ENCODE results near the gene TNPO3.

TNPO3 gene

GRCh38 chr7:128922496-128923410 lies 132.2 kb downstream of the TNPO3 start:
- Histone ChIP-seq H3K9me3 (ENCODE audit: severe bottlenecking) (no peaks in the 10 kb centered on the region), H3K27ac (ENCODE audit: poor library complexity, severe bottlenecking) (no peak overlapping the region), H3K36me3 (ENCODE audit: low read depth) (no peaks in the 10 kb centered on the region), H3K4me1 (ENCODE audit: insufficient read depth, poor library complexity, severe bottlenecking) (no peaks in the 10 kb centered on the region), H3K4me3 (ENCODE audit: severe bottlenecking) (no peak overlapping the region), H3K27me3 (ENCODE audit: insufficient read depth, poor library complexity, severe bottlenecking) (peaks cover 11% of the 10 kb centered on the region)
- ATAC-seq (ENCODE audit: low read depth) = no peak; the same call in 2 of the 3 replicates
- TF ChIP-seq CTCF (IDR thresholded peaks at IDR 0.05; ENCODE audit: poor library complexity, severe bottlenecking) = no peak
- peak; percentile 23 for DNase-seq (ENCODE audit: low spot score)

DNA sequence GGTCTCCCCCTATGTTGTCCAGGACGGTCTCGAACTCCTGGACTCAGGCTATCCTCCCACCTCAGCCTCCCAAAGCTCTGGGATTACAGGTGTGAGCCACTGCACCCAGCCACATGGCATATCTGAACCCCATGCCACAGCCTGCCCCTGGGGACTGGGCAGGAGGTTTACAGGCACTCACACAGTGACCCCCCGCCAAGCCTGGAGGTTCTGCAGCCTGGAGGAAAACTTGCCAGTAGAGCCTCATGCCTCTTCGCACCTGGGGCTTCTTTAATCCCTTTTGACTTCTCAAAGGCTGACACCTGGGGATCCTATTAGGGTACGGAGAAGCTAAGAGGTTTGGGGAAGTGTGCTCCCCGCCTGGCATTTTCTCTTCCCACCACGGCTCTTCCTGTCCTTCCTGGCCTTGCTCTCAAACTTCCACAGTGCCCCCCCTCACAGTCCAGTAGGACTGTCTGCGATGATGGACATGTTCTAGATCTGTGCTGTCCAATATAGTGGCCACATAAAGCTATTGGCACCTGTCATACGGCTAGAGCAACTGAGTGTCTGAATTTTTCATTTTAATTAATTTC lies 133.0 kb downstream of the TNPO3 start:
- Histone ChIP-seq H3K4me1 (ENCODE audit: insufficient read depth, poor library complexity, severe bottlenecking) (no peaks in the 10 kb centered on the region), H3K4me3 (ENCODE audit: severe bottlenecking) (no peak overlapping the region), H3K27me3 (ENCODE audit: insufficient read depth, poor library complexity, severe bottlenecking) (peaks cover 11% of the 10 kb centered on the region), H3K36me3 (ENCODE audit: low read depth) (no peaks in the 10 kb centered on the region), H3K27ac (ENCODE audit: poor library complexity, severe bottlenecking) (no peak overlapping the region), H3K9me3 (ENCODE audit: severe bottlenecking) (no peaks in the 10 kb centered on the region)
- DNase-seq (ENCODE audit: low spot score) (peak; percentile 28), ATAC-seq (ENCODE audit: low read depth) (no peak)
- no peak for TF ChIP-seq CTCF (IDR thresholded peaks at IDR 0.05; ENCODE audit: poor library complexity, severe bottlenecking)

GRCh38 chr7:128920913-128921582 lies 133.9 kb downstream of the TNPO3 start:
- DNase-seq (ENCODE audit: low spot score) = peak; percentile 59
- no peaks in the 10 kb centered on the region for H3K36me3 ChIP-seq (ENCODE audit: low read depth)
- no peaks in the 10 kb centered on the region for H3K9me3 ChIP-seq (ENCODE audit: severe bottlenecking)
- no peak for ATAC-seq (ENCODE audit: low read depth)
- no peak overlapping the region for H3K27ac ChIP-seq (ENCODE audit: poor library complexity, severe bottlenecking)
- no peak overlapping the region for H3K4me3 ChIP-seq (ENCODE audit: severe bottlenecking)
- H3K27me3 ChIP-seq (ENCODE audit: insufficient read depth, poor library complexity, severe bottlenecking) = peaks cover 12% of the 10 kb centered on the region
- TF ChIP-seq CTCF (IDR thresholded peaks at IDR 0.05; ENCODE audit: poor library complexity, severe bottlenecking) = no peak
- H3K4me1 ChIP-seq (ENCODE audit: insufficient read depth, poor library complexity, severe bottlenecking) = no peaks in the 10 kb centered on the region

GRCh38 chr7:128919881-128920799 lies 134.8 kb downstream of the TNPO3 start:
- Histone ChIP-seq H3K4me1 (ENCODE audit: insufficient read depth, poor library complexity, severe bottlenecking) (no peaks in the 10 kb centered on the region), H3K27ac (ENCODE audit: poor library complexity, severe bottlenecking) (no peak overlapping the region), H3K27me3 (ENCODE audit: insufficient read depth, poor library complexity, severe bottlenecking) (peaks cover 15% of the 10 kb centered on the region), H3K36me3 (ENCODE audit: low read depth) (no peaks in the 10 kb centered on the region), H3K9me3 (ENCODE audit: severe bottlenecking) (no peaks in the 10 kb centered on the region), H3K4me3 (ENCODE audit: severe bottlenecking) (no peak overlapping the region)
- DNase-seq (ENCODE audit: low spot score) = peak; percentile 22
- no peak for ATAC-seq (ENCODE audit: low read depth)
- TF ChIP-seq CTCF (IDR thresholded peaks at IDR 0.05; ENCODE audit: poor library complexity, severe bottlenecking) = no peak
